ENCODE measurements around the gene NGDN. TPM values are rescaled to one million over a fixed set of nuclear protein-coding genes. Genes with fewer than 3 reads are reported as not detected.
"Not testable (repeated sequence)": the region's sequence is repeated elsewhere in the genome, so short reads cannot be mapped to it uniquely, and the experiment has no call there.

The NGDN gene
- 41.3 and 41.4 TPM in 2 replicates for total RNA-seq

- TF ChIP-seq CTCF (conservative IDR thresholded peaks at IDR 0.05; ENCODE audit: low read depth, low read length), result peak; percentile 76
- DNase-seq (ENCODE audit: low read depth), result peak; percentile 100
These were observed at the start of gene NGDN for GRCh38 chr14:23469127-23469905. Gene NGDN (plus strand): TSS chr14:23469703. CDS start chr14:23469716, 13 bp downstream.

GRCh38 chr14:23421594-23421993 is 47.9 kb upstream of the NGDN start:
- TF ChIP-seq CTCF (conservative IDR thresholded peaks at IDR 0.05; ENCODE audit: low read depth, low read length), result no peak
- DNase-seq (ENCODE audit: low read depth), result no peak
- no peak overlapping the region for H3K4me3 ChIP-seq (ENCODE audit: low read depth, low read length)

More at GRCh38 chr14:23469127-23469905, at the start of gene NGDN:
- H3K4me3 ChIP-seq (ENCODE audit: low read depth, low read length), result peak within 1 kb of the TSS; percentile 75

GRCh38 chr14:23423657-23424056 is 45.8 kb upstream of the NGDN start:
- no peak for TF ChIP-seq CTCF (conservative IDR thresholded peaks at IDR 0.05; ENCODE audit: low read depth, low read length)
- DNase-seq (ENCODE audit: low read depth), result no peak
- H3K4me3 ChIP-seq (ENCODE audit: low read depth, low read length), result no peak overlapping the region

- no peak for TF ChIP-seq CTCF (conservative IDR thresholded peaks at IDR 0.05; ENCODE audit: low read depth, low read length)
- no peak for DNase-seq (ENCODE audit: low read depth)
- no peak overlapping the region for H3K4me3 ChIP-seq (ENCODE audit: low read depth, low read length)
These were observed 44.3 kb upstream of the NGDN start for GRCh38 chr14:23425169-23425568.

GRCh38 chr14:23425798-23426197 is 43.7 kb upstream of the NGDN start:
- DNase-seq (ENCODE audit: low read depth); H3K4me3 ChIP-seq (ENCODE audit: low read depth, low read length): not testable (repeated sequence)

- H3K4me3 ChIP-seq (ENCODE audit: low read depth, low read length), result no peak overlapping the region
- no peak for DNase-seq (ENCODE audit: low read depth)
- no peak for TF ChIP-seq CTCF (conservative IDR thresholded peaks at IDR 0.05; ENCODE audit: low read depth, low read length)
These were observed 40.6 kb upstream of the NGDN start for GRCh38 chr14:23428686-23429495.

- no peak for DNase-seq (ENCODE audit: low read depth)
- TF ChIP-seq CTCF (conservative IDR thresholded peaks at IDR 0.05; ENCODE audit: low read depth, low read length), result no peak
- H3K4me3 ChIP-seq (ENCODE audit: low read depth, low read length), result no peak overlapping the region
These were observed 39.3 kb upstream of the NGDN start for GRCh38 chr14:23430016-23430722.

All from epithelial cell of proximal tubule (primary cell).